CD4-positive, alpha-beta T cell treated with Interleukin-1 beta for 1 hour (primary cell): Measurements from ENCODE around the gene TRNP1.

Experiments used
- DNase-seq, 2 donors: peaks; one replicate each; pipeline ENCODE4 v3.0.0-alpha.2; 2020 to 2022

TRNP1 gene

DNA sequence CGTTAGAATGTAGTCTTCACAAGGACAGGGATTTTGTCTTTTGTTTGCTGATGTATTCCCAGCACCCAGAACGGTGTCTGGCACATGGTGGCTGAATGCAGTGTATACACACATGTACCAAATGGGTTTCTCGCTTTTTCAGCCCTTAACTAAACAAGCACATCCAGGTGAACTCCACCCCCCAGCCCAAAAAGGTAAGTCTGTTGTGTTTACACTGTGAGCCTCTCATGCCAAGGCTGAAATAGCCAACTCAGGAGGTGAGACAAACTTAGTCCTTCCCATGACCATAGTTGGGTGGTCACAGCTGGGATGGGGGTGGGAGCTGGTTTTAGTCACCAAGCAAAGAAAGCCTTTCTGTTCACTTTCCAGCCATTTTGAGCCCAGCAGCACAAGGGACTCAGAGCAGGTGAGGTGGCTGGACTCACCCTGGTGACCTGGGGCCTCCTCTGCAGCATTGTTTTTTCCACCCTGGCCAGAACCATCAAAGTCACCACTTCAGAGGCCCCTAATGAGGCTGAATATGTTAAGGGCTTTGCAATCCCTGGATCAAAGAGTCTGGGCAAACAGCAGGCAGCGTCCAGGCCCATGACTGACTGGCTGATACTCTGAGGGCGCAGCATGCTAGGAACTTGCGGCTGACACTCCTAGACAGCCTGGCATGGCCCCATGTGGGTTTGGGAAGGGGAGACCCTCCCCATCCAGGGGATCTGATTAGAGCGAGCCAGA, 10.4 kb downstream of the TRNP1 start:
- DNase-seq, result no peak

DNA sequence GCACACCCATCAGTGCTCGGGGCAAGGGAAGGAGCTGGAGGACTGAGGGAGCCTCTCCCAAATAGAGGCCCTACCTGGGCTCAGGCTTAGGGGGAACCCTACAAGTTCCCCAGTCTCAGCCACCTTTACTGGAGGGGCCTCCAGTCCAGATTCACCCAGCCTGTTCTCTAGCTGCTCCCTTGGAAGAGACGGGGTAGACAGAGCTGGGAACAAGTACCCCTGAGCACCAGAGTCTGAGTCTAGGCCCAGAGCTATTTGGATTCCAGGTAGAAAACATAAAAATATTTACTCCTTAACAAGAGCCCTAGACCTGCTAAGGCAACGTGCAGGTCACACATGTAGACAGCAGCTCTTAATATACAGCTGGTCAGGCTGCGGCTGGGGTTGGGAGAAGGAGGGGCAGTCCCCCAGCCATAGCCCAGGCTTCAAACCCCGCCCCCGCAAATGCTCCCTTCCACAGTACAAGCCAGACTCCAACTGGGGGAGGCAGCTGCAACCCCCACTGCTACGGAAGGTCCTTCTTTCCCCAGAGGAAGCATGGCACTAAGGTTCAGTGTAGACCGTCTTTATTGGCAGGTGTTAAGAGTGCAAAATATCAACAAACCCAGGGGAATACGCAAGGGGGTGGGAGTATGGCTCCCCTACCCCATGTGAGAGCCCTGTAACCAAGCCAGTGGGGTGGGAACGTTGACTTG, 11.1 kb downstream of the TRNP1 start:
- no peak for DNase-seq

DNA sequence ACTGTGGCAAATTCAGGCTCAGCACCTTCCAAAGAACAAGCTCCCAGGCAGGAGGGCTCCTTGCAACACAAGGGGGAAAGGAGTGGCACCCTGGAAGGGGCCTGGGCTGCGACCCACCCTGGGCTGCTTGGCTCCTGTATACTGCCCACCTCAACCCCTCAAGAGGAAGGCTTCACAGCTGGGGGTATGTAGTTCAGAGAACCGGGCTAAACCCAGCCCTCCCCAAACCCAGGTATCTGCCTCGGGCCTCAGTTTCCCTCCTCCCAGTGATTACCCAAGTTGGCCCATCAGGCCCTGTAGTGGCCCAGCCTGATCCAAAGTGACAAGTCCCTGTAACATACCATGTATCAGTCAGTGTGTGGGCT, 11.7 kb downstream of the TRNP1 start:
- no peak for DNase-seq

DNA sequence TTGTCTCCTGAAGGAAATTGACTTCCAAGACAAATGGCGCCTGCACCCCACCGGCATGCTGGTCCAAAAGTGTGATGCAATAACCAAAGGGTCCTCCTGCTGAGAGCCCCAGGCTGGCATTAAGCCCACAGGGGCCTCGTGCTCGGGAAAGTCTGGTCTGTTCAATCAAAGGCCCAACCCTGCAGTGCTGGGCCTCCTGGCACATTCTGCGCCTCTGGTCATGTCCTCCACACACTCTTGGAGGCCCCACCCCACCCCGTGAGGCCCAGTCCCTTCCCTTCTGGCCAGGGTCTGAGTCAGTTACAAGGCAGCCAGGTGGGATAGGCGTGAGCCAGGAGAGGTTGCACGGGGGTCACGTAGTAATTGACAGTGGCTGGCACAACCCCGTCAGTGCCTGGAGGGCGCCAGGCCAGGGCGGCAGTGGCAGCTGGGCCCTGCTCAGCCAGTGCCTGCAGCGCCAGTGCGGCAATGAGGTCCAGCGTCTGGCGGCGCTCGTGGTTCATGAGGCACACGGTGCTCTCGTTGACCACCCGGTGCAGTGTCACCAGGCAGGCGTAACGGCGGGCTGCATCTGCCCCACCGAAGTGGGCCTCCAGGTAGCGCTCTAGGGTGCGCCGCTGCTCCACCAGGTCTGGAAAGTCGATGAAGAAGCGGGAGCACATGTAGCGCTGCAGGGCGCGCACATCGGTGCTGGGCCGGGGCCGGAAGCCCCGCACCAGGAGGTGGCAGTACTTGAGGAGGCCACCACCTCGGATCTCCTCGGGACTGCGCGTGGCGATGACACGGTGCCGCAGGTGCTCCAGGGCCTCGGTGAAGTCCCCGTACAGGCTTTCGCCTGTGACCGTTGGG, 12.4 kb downstream of the TRNP1 start:
- no peak for DNase-seq

DNA sequence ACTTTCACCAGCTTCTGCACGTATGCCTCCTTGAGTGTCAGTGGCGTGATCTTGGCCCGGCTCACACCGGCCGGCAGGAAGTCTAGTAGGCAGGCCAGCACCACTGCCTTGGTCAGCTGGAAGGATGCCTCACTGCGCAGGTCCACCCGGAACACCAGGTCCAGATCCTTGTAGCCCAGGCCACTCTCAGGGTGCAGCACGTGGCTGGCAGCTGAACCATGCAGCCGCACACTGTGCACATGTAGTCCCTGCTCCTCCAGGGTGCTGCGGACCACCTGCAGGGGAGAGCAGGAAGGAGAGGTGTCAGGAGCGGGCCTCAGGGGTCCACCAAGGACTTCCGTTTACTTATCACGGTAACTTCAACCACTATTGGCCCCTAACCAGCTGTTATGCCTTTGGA, 13.2 kb downstream of the TRNP1 start:
- no peak for DNase-seq

DNA sequence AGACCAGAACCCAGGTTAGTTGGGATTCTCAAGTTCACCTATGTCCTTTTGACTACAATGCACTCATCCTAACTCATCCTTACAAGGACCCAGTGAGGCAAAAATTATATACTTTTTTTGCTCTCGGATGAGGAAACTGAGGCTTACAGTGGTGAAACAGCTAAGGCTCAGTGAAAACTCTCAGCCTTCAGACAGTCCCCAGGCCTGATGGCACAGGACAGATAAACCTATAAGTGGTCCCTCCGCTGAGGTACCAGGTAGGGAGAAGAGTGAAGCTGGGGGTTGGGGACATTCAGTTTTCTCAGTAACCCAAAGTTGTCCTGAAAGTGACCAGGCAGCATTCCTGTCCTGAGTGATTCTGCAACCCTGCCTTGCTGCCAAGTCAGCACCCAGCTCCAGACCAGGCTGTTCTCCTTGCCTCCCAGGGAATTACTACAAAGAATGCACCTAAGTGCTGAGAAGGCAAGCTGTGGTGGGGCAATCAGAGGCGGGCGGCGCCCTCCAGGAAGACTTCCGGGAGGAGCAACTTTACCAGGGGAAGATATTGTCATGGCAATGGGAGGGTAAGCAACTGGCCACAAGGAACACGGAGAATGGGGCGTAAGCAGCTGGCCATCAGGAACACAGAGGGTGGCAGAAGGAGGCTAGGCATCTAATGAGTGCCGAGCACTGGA, 14.6 kb downstream of the TRNP1 start:
- no peak for DNase-seq

DNA sequence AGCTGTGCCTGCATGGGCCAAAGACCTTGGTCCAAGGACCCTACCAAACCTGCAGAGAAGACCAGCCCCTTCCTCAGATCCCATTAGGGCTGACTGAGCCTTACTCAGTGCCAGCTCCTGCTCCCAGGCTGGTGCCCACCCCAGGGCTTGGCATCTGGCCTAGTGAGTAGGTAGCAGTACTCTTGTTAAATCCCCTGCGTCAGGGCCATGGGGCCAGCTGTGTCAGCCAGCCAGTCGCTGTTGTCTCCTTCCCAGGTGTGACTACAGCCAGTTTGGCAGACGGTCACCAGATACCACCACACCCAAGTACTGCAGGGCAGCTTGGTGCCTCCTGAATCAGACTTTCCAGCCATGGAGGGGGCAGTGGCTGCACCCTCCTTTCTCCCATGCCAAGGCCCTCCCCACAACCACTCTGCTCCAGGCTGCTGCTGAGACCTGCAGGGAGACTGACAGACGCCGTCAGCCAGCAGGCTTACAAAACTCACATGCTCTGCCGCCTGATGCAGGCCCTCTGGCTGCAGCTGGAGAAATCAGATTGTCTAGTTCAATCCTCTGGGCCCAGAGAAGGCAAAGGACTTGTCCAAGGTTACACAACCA, 16.2 kb downstream of the TRNP1 start:
- DNase-seq, result no peak

DNA sequence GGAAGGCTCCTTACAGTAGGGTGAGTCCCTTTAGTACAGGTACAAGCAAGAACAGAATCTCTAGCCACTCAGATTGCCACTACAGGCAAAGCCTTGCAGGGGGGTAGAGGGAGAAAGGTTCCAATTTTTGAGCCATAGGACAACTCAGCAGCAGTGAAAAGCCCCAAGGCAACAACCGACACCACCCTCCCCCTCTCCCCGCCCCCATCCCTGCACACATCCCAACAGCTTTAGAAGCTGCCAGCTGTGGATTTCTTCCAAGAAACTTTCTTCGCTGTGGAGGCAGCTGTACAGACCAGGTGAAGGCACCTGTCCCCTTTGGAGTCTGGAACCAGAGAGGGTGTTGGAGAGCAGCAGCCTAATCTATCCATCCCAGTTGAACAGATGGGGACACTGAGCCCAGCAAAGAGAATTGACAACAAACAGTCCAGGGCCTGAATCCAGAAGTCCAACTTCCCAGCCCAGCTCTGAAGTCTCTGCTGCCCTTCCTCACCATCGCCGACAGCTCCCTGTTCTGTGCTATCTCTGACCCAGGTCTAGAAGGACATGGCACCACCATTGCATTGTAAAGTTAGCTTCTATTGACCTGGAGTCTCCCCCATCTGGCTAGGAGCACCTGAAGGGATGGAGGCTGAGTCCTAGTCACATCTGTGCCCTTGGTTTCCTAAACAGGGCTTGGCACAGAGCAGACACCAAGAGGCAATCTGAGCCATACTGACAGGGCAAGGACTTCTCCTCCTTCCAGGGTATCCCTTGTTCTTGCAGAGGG, 16.9 kb downstream of the TRNP1 start:
- no peak for DNase-seq

DNA sequence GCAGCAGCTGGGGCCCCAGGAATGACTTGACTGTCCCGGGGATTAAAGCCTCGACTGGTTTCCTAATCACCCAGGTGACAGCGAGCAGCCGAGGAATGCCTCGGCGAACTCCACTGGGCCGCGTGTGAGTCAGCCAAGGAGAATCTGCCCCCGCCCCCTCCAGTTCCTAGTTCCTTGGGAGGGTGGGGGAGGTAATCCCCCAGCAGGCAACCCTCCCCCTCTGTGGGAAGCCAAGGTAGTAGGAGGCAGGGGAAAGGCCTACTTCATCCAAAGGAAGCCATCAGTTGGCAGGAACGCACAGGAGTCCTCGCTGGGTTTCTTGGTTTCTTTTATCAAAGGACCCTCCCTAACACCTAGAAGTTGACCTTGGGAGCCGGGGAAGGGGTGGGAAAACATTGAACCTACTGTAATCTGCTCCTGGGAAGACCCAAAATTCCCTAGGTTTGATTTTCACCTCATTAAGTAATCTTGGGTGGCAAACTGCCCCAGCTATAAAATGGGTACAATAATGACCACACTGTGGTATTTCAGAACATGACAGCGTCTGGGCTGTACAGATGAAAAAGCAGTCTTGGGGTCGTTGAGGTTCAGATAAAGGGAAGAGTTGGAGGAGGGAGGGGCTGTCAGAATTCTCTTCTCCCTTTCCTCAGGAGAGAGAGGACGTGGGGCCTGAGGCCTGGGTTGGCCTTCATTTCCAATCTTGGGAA, 17.7 kb downstream of the TRNP1 start:
- no peak for DNase-seq

DNA sequence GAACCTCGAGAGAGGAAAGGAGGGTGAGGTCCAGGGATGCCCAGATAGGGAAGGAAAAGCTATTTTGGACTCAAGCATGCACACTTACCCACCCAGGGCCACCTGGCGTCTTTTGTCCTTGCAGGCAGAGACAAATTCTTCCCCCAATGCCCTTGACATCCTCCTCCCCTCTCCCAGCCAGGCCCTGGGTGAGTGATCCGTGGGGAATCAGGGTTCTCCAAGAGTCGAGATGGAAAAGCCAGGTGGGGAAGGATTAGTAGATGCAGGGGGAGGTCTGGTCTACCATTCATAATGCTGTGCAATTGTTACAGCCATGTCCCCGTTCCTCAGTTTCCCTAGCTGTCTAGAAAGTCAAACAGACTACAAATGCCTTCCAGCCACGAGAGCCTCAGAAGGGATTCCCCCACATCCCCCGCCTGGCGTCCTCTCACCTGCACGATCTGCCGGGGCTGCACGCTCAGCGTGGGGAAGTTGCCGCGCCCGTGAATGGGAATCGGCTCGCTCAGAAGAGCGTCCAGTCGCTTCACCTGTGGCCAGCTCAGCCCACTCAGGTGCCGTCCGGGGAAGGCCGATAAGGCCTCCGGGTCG, 18.6 kb downstream of the TRNP1 start:
- no peak for DNase-seq

DNA sequence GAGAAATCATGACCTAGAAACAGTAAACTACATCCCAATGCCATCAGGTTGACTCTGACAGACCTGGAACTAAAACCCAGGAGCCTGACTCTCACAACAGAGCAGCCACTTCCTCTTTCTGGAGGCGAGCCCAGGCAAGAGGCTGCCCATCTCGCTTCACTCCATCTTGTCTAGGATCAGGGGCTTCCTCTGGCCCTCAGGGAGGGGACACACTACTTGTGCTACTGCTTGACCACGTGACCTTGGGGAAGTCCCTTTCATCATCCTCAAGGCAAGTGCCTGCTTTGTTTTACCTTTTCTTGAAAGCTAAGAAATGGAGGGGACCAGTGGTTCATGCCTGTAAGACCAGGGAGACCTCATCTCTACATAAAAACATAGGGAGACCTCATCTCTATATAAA, 21.8 kb downstream of the TRNP1 start:
- peak in 1 of 2 donors; percentile 34 for DNase-seq

DNA sequence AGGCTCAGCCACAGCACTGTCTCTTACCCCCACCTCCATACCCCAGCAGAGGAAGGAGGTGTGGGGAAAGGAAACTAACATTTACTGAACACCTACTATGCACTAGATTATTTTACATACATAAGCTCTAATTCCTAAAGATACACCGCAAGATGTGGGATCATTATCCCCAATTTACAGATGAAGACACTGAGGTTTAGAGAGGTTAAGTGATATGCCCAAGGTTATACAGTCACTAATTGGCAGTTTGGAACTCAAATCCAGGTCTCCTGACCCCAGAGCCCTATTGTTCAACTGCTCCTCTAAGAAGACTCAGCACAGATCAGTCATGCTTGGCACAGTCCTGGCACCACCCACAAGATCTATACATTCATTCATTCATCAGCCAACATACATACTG, 22.9 kb downstream of the TRNP1 start:
- DNase-seq, result no peak

DNA sequence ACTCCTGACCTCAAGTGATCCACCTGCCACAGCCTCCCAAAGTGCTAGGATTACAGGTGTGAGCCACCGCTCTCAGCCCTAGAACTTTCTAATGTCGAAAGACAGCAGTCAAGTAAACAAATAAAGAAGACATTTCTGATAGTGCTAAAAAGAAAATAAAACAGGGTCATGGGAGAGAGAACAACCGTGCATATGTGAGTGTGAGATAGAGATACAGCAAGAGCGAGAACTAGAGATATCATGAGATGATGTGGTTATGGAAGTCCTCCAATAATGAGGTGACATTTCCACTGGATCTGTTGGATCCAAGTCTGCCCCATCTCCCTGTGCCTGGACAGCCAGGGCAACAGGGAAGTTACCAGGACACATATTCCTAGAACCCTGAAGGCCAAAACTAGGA, 23.7 kb downstream of the TRNP1 start:
- DNase-seq, result no peak

DNA sequence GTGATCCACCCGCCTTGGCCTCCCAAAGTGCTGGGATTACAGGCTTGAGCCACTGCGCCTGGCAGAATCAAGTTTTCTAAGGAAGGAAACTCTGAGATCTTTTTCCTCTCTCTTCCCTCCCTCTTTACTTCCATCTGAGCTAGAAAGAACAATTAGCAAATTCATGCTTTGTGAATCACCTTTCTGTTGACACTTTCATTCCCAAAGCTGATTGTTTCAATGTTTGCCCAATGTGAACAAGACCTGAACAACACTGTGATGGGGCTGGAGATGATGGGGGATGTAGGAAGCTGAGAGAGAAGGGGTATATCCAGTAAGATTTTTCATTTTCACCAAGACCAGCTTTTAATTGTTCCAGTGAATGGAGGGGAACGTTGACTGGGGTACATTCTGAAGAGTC, 24.8 kb downstream of the TRNP1 start:
- DNase-seq, result no peak

DNA sequence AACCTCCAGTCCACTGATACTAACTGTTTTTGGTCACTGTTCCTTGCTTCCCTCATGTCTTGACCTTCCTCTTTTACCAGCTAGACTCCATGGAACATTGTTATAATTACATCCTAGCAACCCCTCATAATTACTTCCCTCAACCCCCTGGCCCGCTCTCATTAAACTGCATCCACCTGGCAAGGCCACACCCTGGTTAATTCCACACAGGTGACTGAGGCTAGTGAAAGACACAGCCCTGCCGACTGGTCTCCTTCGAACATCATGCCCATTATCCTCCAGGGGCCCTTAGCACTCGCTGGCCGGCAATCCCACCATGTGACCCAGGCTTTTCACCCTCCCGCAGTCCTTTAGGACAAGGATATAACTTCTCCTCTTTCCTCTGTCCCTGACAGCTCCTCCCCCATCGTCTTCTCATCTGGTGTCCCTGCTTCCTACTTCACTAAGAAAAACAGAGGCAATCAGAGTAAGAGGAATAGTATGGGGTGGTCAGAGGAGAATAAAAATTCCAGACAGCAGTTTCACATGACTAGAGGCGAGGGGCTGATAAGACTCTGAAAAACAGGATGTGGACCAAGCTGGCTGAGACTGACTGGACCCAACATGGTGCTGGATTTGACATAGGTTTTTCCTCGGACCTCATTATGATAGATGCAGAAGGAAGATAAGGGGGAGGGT, 28.0 kb downstream of the TRNP1 start:
- DNase-seq, result no peak

DNA sequence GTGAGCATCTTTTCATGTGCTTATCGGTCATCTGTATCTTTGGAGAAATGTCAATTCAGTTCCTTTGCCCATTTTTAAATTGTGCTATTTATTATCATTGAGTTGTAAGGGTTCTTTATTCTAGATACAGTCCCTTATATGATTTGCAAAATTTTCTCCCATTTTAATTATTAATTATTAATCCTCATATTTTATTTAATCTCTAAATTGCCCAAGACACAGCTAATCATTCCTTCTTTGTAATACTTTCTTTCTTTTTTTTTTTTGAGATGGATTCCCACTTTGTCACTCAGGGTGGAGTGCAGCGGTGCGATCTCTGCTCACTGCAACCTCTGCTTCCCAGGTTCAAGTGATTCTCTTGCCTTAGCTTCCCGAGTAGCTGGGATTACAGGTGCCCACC, 32.2 kb downstream of the TRNP1 start:
- no peak for DNase-seq

DNA sequence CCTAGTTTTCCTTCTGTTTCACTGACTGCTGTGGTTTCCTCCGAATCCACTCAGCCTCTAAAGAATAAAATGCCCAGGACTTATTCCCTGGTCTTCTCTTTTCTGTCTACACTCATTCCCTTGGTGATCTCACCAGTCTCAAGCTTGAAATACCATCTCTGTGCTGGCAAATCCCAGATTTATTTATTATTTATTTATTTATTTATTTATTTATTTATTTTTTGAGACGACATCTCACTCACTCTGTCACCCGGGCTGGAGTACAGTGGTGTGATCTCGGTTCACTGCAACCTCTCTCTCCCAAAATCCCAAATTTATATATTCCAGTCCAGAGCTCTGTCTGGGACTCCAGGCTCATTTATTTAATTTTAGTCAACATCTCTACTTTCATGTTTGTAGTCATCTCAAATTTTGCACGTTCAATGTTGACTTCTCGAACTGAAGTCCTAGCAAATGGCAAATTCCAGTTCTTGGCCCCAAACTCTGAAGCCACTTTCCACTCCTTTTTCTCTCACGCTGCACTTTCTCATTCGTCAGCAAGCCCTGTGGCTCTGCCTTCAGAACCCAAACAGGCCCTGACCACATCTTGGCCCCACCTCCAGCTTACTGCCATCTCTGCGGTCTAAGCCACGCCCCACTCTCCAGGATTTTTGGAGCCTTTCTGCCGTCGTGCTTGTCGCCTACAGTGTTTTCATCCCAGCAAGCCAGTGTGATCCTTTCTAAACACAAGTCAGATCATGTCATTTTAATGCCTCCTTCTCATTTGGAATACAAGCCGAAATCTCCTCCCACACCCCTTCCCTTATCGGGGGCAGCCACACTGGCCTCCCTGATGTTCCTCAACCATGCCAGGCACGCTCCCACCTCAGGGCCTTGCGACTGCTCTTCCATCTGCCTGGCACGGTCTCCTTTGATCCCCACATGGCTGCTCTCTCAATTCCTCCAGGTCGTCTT, 33.4 kb downstream of the TRNP1 start:
- DNase-seq, result no peak

DNA sequence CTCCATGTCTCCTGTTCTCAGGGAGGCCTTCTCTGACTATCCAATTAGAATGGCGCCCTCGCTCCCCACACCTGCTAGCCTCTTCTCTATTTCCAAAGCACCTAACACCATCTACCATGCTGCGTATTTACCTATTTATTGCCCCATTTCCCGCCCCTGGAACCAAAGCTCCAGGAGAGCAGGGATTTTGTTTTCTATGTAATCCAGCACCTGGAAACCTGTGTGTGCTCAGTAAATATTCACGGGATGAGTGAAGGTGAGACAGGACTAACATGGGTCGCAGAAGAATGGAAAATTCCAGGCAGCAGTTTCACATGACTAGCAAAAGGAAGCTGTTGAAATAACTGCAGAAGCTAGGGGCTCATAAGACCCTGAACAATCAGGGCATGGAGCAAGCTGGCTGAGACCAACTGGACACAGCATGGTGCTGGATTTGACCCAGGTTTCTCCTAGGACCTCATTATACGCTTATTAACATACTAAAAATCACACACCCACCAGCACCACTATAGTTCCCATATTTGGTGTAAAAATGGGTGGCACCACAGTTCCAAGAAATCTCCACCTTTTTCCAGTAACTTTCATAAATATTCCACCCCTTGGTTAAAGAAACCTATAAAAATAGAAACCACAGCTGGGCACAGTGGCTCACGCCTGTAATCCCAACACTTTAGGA, 34.2 kb downstream of the TRNP1 start:
- no peak for DNase-seq

DNA sequence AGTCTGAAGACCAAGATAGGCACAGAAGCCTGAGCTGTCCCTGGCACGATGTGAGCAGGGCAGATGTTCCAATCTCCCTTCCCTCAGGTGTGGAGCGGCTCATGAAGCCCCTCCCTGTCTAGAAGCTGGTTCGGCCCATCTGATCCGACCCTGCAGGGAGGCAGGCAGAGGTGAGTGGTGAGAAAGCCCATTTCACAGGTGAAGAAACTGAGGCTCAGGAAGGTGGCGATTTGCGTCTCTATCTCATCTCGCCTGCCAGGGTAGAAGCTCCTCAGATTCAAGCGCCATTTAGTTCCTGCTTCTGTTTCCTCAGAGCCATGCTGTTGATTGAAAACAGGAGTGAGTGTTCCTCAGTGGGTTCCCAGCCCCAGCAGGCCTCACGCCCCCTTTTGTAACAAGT, 36.0 kb downstream of the TRNP1 start:
- DNase-seq, result no peak
